Measurements from ENCODE around the gene CACNA1F.

Gene CACNA1F

GRCh38 chrX:49206543-49206942 is 26.6 kb downstream of the CACNA1F start:
- Histone ChIP-seq H3K4me1 (ENCODE audit: low read length) (no peaks in the 10 kb centered on the region), H3K79me2 (ENCODE audit: low read length) (no peaks in the 10 kb centered on the region), H3K9ac (ENCODE audit: low read length) (no peak overlapping the region), H3K27me3 (replicated peaks; ENCODE audit: insufficient read depth, low read length) (no peaks in the 10 kb centered on the region), H2AFZ (ENCODE audit: low read length) (no peak overlapping the region), H3K9me2 (replicated peaks; ENCODE audit: insufficient read depth, low read length) (no peaks in the 10 kb centered on the region), H3F3A (ENCODE audit: insufficient read depth, low read length) (no peaks in the 10 kb centered on the region), H3K27ac (ENCODE audit: low read length) (no peak overlapping the region), H3K4me3 (ENCODE audit: low read length) (no peak overlapping the region), H4K20me1 (ENCODE audit: insufficient read depth, low read length) (no peaks in the 10 kb centered on the region), H3K36me3 (replicated peaks; ENCODE audit: insufficient read depth, low read length) (no peaks in the 10 kb centered on the region), H3K9me3 (replicated peaks; ENCODE audit: insufficient read depth, low read length) (no peaks in the 10 kb centered on the region), H3K4me2 (ENCODE audit: low read depth, low read length) (no peak overlapping the region)
- no peak for DNase-seq
- TF ChIP-seq EZH2phosphoT487 (IDR thresholded peaks at IDR 0.05; ENCODE audit: low read length) (no peak), CTCF (IDR thresholded peaks at IDR 0.05; ENCODE audit: low read length) (no peak), EZH2 (optimal IDR thresholded peaks at IDR 0.05; ENCODE audit: low read depth, low read length) (no peak)

- H3K4me3 ChIP-seq (ENCODE audit: low read length), result no peak overlapping the region
- H3K9me2 ChIP-seq (replicated peaks; ENCODE audit: insufficient read depth, low read length), result no peaks in the 10 kb centered on the region
- no peaks in the 10 kb centered on the region for H3K9me3 ChIP-seq (replicated peaks; ENCODE audit: insufficient read depth, low read length)
- H4K20me1 ChIP-seq (ENCODE audit: insufficient read depth, low read length), result no peaks in the 10 kb centered on the region
- no peaks in the 10 kb centered on the region for H3K4me1 ChIP-seq (ENCODE audit: low read length)
- H2AFZ ChIP-seq (ENCODE audit: low read length), result no peak overlapping the region
- no peaks in the 10 kb centered on the region for H3K79me2 ChIP-seq (ENCODE audit: low read length)
- H3K36me3 ChIP-seq (replicated peaks; ENCODE audit: insufficient read depth, low read length), result no peaks in the 10 kb centered on the region
- no peak overlapping the region for H3K4me2 ChIP-seq (ENCODE audit: low read depth, low read length)
- no peak for TF ChIP-seq EZH2phosphoT487 (IDR thresholded peaks at IDR 0.05; ENCODE audit: low read length)
- TF ChIP-seq CTCF (IDR thresholded peaks at IDR 0.05; ENCODE audit: low read length), result no peak
- no peak for TF ChIP-seq EZH2 (optimal IDR thresholded peaks at IDR 0.05; ENCODE audit: low read depth, low read length)
- H3F3A ChIP-seq (ENCODE audit: insufficient read depth, low read length), result no peaks in the 10 kb centered on the region
- no peaks in the 10 kb centered on the region for H3K27me3 ChIP-seq (replicated peaks; ENCODE audit: insufficient read depth, low read length)
- DNase-seq, result no peak
- no peak overlapping the region for H3K27ac ChIP-seq (ENCODE audit: low read length)
- H3K9ac ChIP-seq (ENCODE audit: low read length), result no peak overlapping the region
These were observed 27.7 kb downstream of the CACNA1F start for GRCh38 chrX:49205443-49205842.

GRCh38 chrX:49204709-49205108 is 28.4 kb downstream of the CACNA1F start:
- H3K9me3 ChIP-seq (replicated peaks; ENCODE audit: insufficient read depth, low read length), result no peaks in the 10 kb centered on the region
- H3K9me2 ChIP-seq (replicated peaks; ENCODE audit: insufficient read depth, low read length), result no peaks in the 10 kb centered on the region
- H4K20me1 ChIP-seq (ENCODE audit: insufficient read depth, low read length), result no peaks in the 10 kb centered on the region
- no peaks in the 10 kb centered on the region for H3K4me1 ChIP-seq (ENCODE audit: low read length)
- H3K4me3 ChIP-seq (ENCODE audit: low read length), result no peak overlapping the region
- no peak overlapping the region for H3K4me2 ChIP-seq (ENCODE audit: low read depth, low read length)
- DNase-seq, result no peak
- no peaks in the 10 kb centered on the region for H3K79me2 ChIP-seq (ENCODE audit: low read length)
- TF ChIP-seq CTCF (IDR thresholded peaks at IDR 0.05; ENCODE audit: low read length), result no peak
- TF ChIP-seq EZH2 (optimal IDR thresholded peaks at IDR 0.05; ENCODE audit: low read depth, low read length), result no peak
- no peak for TF ChIP-seq EZH2phosphoT487 (IDR thresholded peaks at IDR 0.05; ENCODE audit: low read length)
- no peaks in the 10 kb centered on the region for H3K27me3 ChIP-seq (replicated peaks; ENCODE audit: insufficient read depth, low read length)
- H3K27ac ChIP-seq (ENCODE audit: low read length), result no peak overlapping the region
- H3F3A ChIP-seq (ENCODE audit: insufficient read depth, low read length), result no peaks in the 10 kb centered on the region
- H3K9ac ChIP-seq (ENCODE audit: low read length), result no peak overlapping the region
- no peaks in the 10 kb centered on the region for H3K36me3 ChIP-seq (replicated peaks; ENCODE audit: insufficient read depth, low read length)
- H2AFZ ChIP-seq (ENCODE audit: low read length), result no peak overlapping the region

All from MM.1S (cell line).